Heart right ventricle (tissue), 16 donors: Measurements from ENCODE around the gene CASP8AP2. TPM values are rescaled to one million over a fixed set of nuclear protein-coding genes. Genes with fewer than 3 reads are reported as not detected.
"Not testable (repeated sequence)": the region's sequence is repeated elsewhere in the genome, so short reads cannot be mapped to it uniquely, and the experiment has no call there.

Experiments used
- ATAC-seq, 8 donors: fragments of 200-7000 bp; cut with Tn5 transposase; one replicate each; pipeline ENCODE4 v1.9.1; 2020; ENCODE audit warnings: mild to moderate bottlenecking in 8 of 8, moderate library complexity in 8 of 8, moderate number of reproducible peaks in 1 of 8
- DNase-seq, 2 donors: peaks; one replicate each; pipeline ENCODE4 v3.0.0-alpha.2; 2020
- H3K27ac ChIP-seq, 10 donors: fragments of 200-600 bp; sonication (generic) in 2 of 10; one replicate each; pipeline versions ENCODE4 v1.5.0 to v1.8.0; 2020 to 2022; ENCODE audit warnings: mild to moderate bottlenecking in 3 of 10
- H3K27me3 ChIP-seq, 7 donors: fragments of 200-600 bp; one replicate each; pipeline ENCODE4 v1.8.0; 2021 to 2022; ENCODE audit warnings: mild to moderate bottlenecking in 2 of 7
- H3K36me3 ChIP-seq, 9 donors: fragments of 200-600 bp; sonication (generic) in 1 of 9; one replicate each; pipeline versions ENCODE4 v1.5.0 to v1.8.0; 2020 to 2022; ENCODE audit warnings: mild to moderate bottlenecking in 2 of 9
- H3K4me1 ChIP-seq, 9 donors: fragments of 200-600 bp; sonication (generic) in 1 of 9; one replicate each; pipeline versions ENCODE4 v1.5.0 to v1.8.0; 2020 to 2022; ENCODE audit warnings: mild to moderate bottlenecking in 4 of 9
- H3K4me3 ChIP-seq, 10 donors: fragments of 200-600 bp; sonication (generic) in 2 of 10; one replicate each; pipeline versions ENCODE4 v1.5.0 to v1.8.0; 2020 to 2022; ENCODE audit warnings: mild to moderate bottlenecking in 7 of 10, moderate library complexity in 2 of 10
- H3K9me3 ChIP-seq, 11 donors: fragments of 200-600 bp in 10 of 11; sonication (generic) in 2 of 11; one replicate each; pipeline versions ENCODE4 v1.5.0 to v1.8.0; 2013 to 2022; ENCODE audit warnings: mild to moderate bottlenecking in 2 of 11, control low read depth in 1 of 11, moderate library complexity in 1 of 11
- CTCF ChIP-seq, 9 donors: fragments of 200-600 bp; sonication (generic) in 2 of 9; IDR thresholded peaks; one replicate each; pipeline versions ENCODE4 v1.5.0 to v1.8.0; 2021 to 2022; ENCODE audit warnings: antibody characterized with exemption in 9 of 9, mild to moderate bottlenecking in 5 of 9, moderate library complexity in 1 of 9
- WGBS, 2 donors: extraction: QIAGEN DNeasy Blood & Tissue Kit; methylation state at CpG; one replicate each; pipeline ENCODE4 v1.1.7; 2013; ENCODE audit warnings: inconsistent platforms in 1 of 2; 5-methylcytosine and 5-hydroxymethylcytosine counted together
- intact Hi-C, 10 donors: fragments of 100-400 bp; cut with DNase I; formaldehyde crosslinking; loops; one replicate each; pipeline versions ENCODE4 v1.11.1 to v1.14.2; 2022
- polyA plus RNA-seq, 2 donors: library from polyadenylated mRNA; stranded (reverse); fragments of 200-250 nt; gene quantifications; one replicate each; pipeline ENCODE4 v1.2.3, GENCODE V29; 2013
- total RNA-seq, 10 donors: library from RNA; stranded (reverse); fragmentation: NEBNext Ultra II Directional in 3 of 10; extraction: Animal tissue kit (Norgen Biotek cat#: 25700) in 3 of 10; gene quantifications; one replicate each; pipeline versions ENCODE4 v1.2.1 to v1.2.4, GENCODE V29; 2021 to 2023
- donor health status: Arrhythmogenic right ventricular cardiomyopathy.
- donor health status: ischemic (EF 13 %, LVEDD 7.1; RV severe dilation, severe dysfunction).
- donor health status: healthy with polysubstance abuse.
- donor health status: DM: no; HTN: yes; CAD: no.
- donor health status: DM: no; HTN: no; CAD: no.
- donor health status: ischemic (EF 25% LVEDD 6.9; RV normal size, moderate dysfunction).
- donor health status: ischemic (EF 25% LVEDD 5.7; RV mildly dilated, moderate dysfunction).
- donor health status: healthy.
- donor health status: DM: yes; HTN: yes; CAD: no.
- donor health status: Ischemic cardiomyopathy.
- donor health status: ischemic (EF 35%, LVEDD 5.7; RV mildly dilated, moderate dysfunction).
- donor health status: nonischemic (EF 11% LVEDD 7.7; RV severe dilation, severe dysfunction).
- donor health status: DM: yes; HTN: yes; CAD: no.
- donor health status: PGD.
- donor health status: ischemic (EF 29% LVEDD 5.4; RV normal size, mild dysfunction).
- donor health status: nonischemic (EF 23%, LVEDD 6.1; RV moderate dilation, normal function).

CASP8AP2 gene
- total and polyA plus RNA-seq, 12 donors: 2.2 to 15.9 (median 10.9) TPM

- H3K36me3 ChIP-seq: no peaks in the 10 kb centered on the region
- peak within 1 kb of the TSS; percentile 46 to 98 (median 86) for H3K4me3 ChIP-seq
- ATAC-seq (peak; percentile 99 to 100 (median 100)), DNase-seq (peak; percentile 89 to 92)
- H3K9me3 ChIP-seq: no peaks in the 10 kb centered on the region
- no peak for TF ChIP-seq CTCF (IDR thresholded peaks at IDR 0.05)
- intact Hi-C loops: loop anchor here in 1 of 10 donors (1.0 kb wide), 1 partner anchor 10 kb away; the partner anchor contains the start of gene CASP8AP2
- WGBS, 2 donors: 0% methylated on average over 65 of the region's 65 CpGs
- peak within 1 kb of the TSS in 9 of 10 donors; percentile 78 to 94 (median 84) for H3K27ac ChIP-seq
- no peaks in the 10 kb centered on the region for H3K27me3 ChIP-seq
- H3K4me1 ChIP-seq: peaks cover 0 to 32% (median 22%) of the 10 kb centered on the region in 9 donors
Observed at GRCh38 chr6:89819336-89820130, 10.1 kb upstream of the CASP8AP2 start, which contains the start of gene MDN1. Gene MDN1 (minus strand): TSS chr6:89819794. CDS start chr6:89819607, 187 bp downstream.

- no peak for TF ChIP-seq CTCF (IDR thresholded peaks at IDR 0.05)
- H3K27me3 ChIP-seq: no peaks in the 10 kb centered on the region
- no peaks in the 10 kb centered on the region for H3K9me3 ChIP-seq
- WGBS, 2 donors: 59 to 61% methylated on average over 6 of the region's 6 CpGs
- ATAC-seq: no peak
- intact Hi-C loops: no loop called here
- H3K36me3 ChIP-seq: peaks cover 0 to under 1% (median 0%) of the 10 kb centered on the region in 9 donors
- H3K27ac ChIP-seq: peak overlapping the region in 5 of 10 donors; percentile 30 to 57 (median 43)
- no peak for DNase-seq
- H3K4me3 ChIP-seq: no peak overlapping the region
- peaks cover 7 to 17% (median 13%) of the 10 kb centered on the region in 9 donors for H3K4me1 ChIP-seq
Observed at GRCh38 chr6:89826029-89826528, 3.6 kb upstream of the CASP8AP2 start.

- peak overlapping the region; percentile 58 to 91 (median 83) for H3K27ac ChIP-seq
Observed at GRCh38 chr6:89828475-89828987, 1.1 kb upstream of the CASP8AP2 start.

GRCh38 chr6:89828988-89829471, 650 bp upstream of the CASP8AP2 start:
- peak overlapping the region; percentile 58 to 91 (median 83) for H3K27ac ChIP-seq
- peaks cover 7 to 20% (median 13%) of the 10 kb centered on the region in 9 donors for H3K4me1 ChIP-seq
- WGBS, 2 donors: 3 to 11% methylated on average over 18 of the region's 18 CpGs
- intact Hi-C loops: loop anchor here in 1 of 10 donors (1.0 kb wide), 1 partner anchor 10 kb away; the partner anchor contains the start of gene MDN1
- no peaks in the 10 kb centered on the region for H3K9me3 ChIP-seq
- no peak for DNase-seq
- ATAC-seq: peak; percentile 6 to 35 (median 23)
- no peaks in the 10 kb centered on the region for H3K27me3 ChIP-seq
- peak overlapping the region; percentile 43 to 97 (median 94) for H3K4me3 ChIP-seq
- TF ChIP-seq CTCF (IDR thresholded peaks at IDR 0.05): no peak
- peaks cover 0 to 27% (median 7%) of the 10 kb centered on the region in 9 donors for H3K36me3 ChIP-seq

More at GRCh38 chr6:89828475-89828987, 1.1 kb upstream of the CASP8AP2 start:
- H3K9me3 ChIP-seq, DNase-seq, intact Hi-C loops, H3K27me3 ChIP-seq, ATAC-seq: not testable (repeated sequence)
- Histone ChIP-seq H3K36me3 (peaks cover 0 to 25% (median 7%) of the 10 kb centered on the region in 9 donors), H3K4me1 (peaks cover 7 to 20% (median 13%) of the 10 kb centered on the region in 9 donors), H3K4me3 (peak overlapping the region; percentile 43 to 97 (median 94))
- 69 to 72% methylated on average over 13 of the region's 13 CpGs for WGBS, 2 donors
